PC-9 (cell line): ENCODE measurements around the gene LBX1. TPM values are rescaled to one million over a fixed set of nuclear protein-coding genes. Genes with fewer than 3 reads are reported as not detected.
A peak's percentile ranks its signal among the peaks of the same experiment; 100 is the strongest.
"Not testable (repeated sequence)": the region's sequence is repeated elsewhere in the genome, so short reads cannot be mapped to it uniquely, and the experiment has no call there.

Source experiments
- BruUV-seq: library from RNA; stranded (reverse); fragments of 400-500 nt; replicated peaks from 2 replicates; lab custom pipeline; 2021; lab: Mats Ljungman, UMichigan
- CTCF ChIA-PET: fragments of 300-600 bp; sonication (Branson Sonifier 250); formaldehyde crosslinking; loops from one replicate; lab custom pipeline; 2022; ENCODE audit warnings: antibody characterized with exemption; lab: Charles Lee
- POLR2A ChIA-PET: fragments of 300-600 bp; sonication (Branson Sonifier 250); formaldehyde crosslinking; loops from one replicate; lab custom pipeline; 2022; ENCODE audit warnings: antibody characterized with exemption; ENCODE audit not compliant: unreplicated experiment; lab: Charles Lee
- DNase-seq, 2 experiments: peaks; one replicate each; pipeline versions ENCODE4 v3.0.0 to v3.0.0-alpha.2; 2015 to 2022; ENCODE audit warnings: mixed read lengths in 1 of 2
- H2AFZ ChIP-seq: fragments of 200-600 bp; sonication (generic); 2 replicates; pipeline ENCODE4 v1.8.1; 2017; ENCODE audit warnings: antibody characterized with exemption
- H3F3A ChIP-seq: fragments of 200-600 bp; sonication (generic); 2 replicates; pipeline ENCODE4 v1.8.1; 2017; ENCODE audit warnings: antibody characterized with exemption, mild to moderate bottlenecking, low read depth; ENCODE audit not compliant: insufficient read depth
- H3K27ac ChIP-seq: fragments of 200-600 bp; sonication (generic); 2 replicates; pipeline ENCODE4 v1.6.1; 2016; ENCODE audit warnings: mixed run types
- H3K27me3 ChIP-seq: fragments of 200-600 bp; sonication (generic); 2 replicates; pipeline ENCODE4 v1.6.1; 2016; ENCODE audit warnings: low read depth, mixed run types; ENCODE audit not compliant: insufficient read depth
- H3K36me3 ChIP-seq: fragments of 200-600 bp; sonication (generic); 2 replicates; pipeline ENCODE4 v1.6.1; 2016; ENCODE audit warnings: low read depth, mixed run types
- H3K4me1 ChIP-seq: fragments of 200-600 bp; sonication (generic); replicated peaks from 2 replicates; pipeline ENCODE4 v1.6.1; 2016; ENCODE audit warnings: mixed run types; ENCODE audit not compliant: insufficient read depth
- H3K4me2 ChIP-seq: fragments of 200-600 bp; sonication (generic); 2 replicates; pipeline ENCODE4 v1.6.1; 2017; ENCODE audit warnings: mixed run types
- H3K4me3 ChIP-seq: fragments of 200-600 bp; sonication (generic); 2 replicates; pipeline ENCODE4 v1.6.1; 2016; ENCODE audit warnings: mixed run types
- H3K79me2 ChIP-seq: fragments of 200-600 bp; sonication (generic); 2 replicates; pipeline ENCODE4 v1.6.1; 2017; ENCODE audit warnings: low read depth, mixed run types
- H3K9me2 ChIP-seq: fragments of 200-600 bp; sonication (generic); 2 replicates; pipeline ENCODE4 v1.8.1; 2017; ENCODE audit warnings: mild to moderate bottlenecking; ENCODE audit not compliant: insufficient read depth
- H3K9me3 ChIP-seq: fragments of 200-600 bp; sonication (generic); 2 replicates; pipeline ENCODE4 v1.8.1; 2016; ENCODE audit warnings: low read depth; ENCODE audit not compliant: insufficient read depth
- H4K20me1 ChIP-seq: fragments of 200-600 bp; sonication (generic); 2 replicates; pipeline ENCODE4 v1.8.1; 2017; ENCODE audit not compliant: insufficient read depth
- EZH2 ChIP-seq: fragments of 200-600 bp; sonication (generic); IDR thresholded peaks from 2 replicates; pipeline ENCODE4 v1.8.0; 2017; ENCODE audit warnings: antibody characterized with exemption, low read depth
- intact Hi-C: fragments of 100-400 bp; cut with micrococcal nuclease; formaldehyde crosslinking; loops from one replicate; pipeline ENCODE4 v1.10.0; 2022; ENCODE audit not compliant: unreplicated experiment
- total RNA-seq: library from RNA; stranded (reverse); gene quantifications from 2 replicates; pipeline ENCODE4 v1.2.3, GENCODE V29; 2021
- TF ChIP-seq, protein P1 (sequence below): fragments of 200-600 bp; sonication (generic); conservative IDR thresholded peaks from 2 replicates; pipeline ENCODE4 v1.6.1; 2017; ENCODE audit warnings: mixed run types, antibody characterized with exemption, mild to moderate bottlenecking, moderate library complexity

LBX1 gene
- total RNA-seq, 1 experiment from 2014 or later: not detected

DNA sequence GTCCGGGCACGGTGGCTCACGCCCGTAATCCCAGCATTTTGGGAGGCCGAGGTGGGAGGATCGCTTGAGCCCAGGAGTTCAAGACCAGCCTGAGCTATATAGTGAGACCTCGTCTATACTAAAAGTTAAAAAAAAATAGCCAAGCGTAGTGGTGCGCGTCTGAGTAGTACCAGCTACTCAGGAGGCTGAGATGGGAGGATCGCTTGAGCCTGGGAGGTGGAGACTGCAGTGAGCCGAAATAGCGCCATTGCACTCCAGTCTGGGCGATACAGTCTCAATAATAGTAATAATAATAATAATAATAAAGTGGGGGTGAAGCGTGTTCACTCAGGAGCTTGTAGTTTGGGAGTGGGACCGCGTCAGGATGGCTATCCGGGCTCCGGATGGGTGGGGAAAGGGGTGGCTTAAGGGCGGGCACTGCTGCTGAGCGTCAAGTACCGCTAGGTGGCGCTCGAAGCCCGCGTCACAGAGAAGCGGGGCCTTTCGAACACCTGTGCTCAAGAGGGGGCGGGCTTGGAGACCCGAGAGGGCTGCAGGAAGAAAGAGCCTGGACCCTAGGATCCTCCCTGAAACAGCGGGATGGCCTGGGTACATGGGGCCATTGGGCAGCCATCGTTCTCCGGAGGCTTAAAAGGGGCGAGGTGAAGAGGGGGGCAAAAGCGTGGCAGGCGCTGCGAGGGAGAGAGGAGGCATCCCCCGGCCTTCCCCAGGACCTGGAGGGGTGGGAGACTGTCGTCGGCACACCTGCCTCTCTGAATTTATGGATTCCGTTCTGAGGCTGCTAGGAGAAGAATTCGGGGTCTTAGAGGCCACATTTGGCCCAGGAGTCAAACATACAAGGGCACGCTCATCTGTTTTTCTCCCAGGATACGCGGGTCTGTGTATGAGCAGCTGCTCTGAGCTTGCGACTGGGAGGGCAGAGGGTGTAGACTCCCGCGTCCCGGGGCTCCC, 14.5 kb downstream of the LBX1 start:
- Histone ChIP-seq H3K4me1 (0 out of 2 replicates have a peak, but pooled peaks cover 4% of the 10 kb centered on the region), H3F3A (no peaks in the 10 kb centered on the region), H4K20me1 (no peaks in the 10 kb centered on the region), H3K36me3 (no peaks in the 10 kb centered on the region), H3K79me2 (no peaks in the 10 kb centered on the region), H3K9me2 (no peaks in the 10 kb centered on the region), H3K9me3 (no peaks in the 10 kb centered on the region), H3K27me3 (peaks cover 41% of the 10 kb centered on the region), H3K4me2 (peak overlapping the region; percentile 88), H3K27ac (no peak overlapping the region), H2AFZ (no peak overlapping the region), H3K4me3 (peak overlapping the region; percentile 53; the same call in 1 of the 2 replicates)
- DNase-seq: peak in 1 of 2 experiments; percentile 49
- CTCF ChIA-PET: interaction anchor here (0.6 to 1.8 kb wide), 8 partner anchors 78 to 566 kb away, joined by 4 to 6 read pairs (median 4); no protein-coding TSS in a partner anchor
- TF ChIP-seq, protein P1, sequence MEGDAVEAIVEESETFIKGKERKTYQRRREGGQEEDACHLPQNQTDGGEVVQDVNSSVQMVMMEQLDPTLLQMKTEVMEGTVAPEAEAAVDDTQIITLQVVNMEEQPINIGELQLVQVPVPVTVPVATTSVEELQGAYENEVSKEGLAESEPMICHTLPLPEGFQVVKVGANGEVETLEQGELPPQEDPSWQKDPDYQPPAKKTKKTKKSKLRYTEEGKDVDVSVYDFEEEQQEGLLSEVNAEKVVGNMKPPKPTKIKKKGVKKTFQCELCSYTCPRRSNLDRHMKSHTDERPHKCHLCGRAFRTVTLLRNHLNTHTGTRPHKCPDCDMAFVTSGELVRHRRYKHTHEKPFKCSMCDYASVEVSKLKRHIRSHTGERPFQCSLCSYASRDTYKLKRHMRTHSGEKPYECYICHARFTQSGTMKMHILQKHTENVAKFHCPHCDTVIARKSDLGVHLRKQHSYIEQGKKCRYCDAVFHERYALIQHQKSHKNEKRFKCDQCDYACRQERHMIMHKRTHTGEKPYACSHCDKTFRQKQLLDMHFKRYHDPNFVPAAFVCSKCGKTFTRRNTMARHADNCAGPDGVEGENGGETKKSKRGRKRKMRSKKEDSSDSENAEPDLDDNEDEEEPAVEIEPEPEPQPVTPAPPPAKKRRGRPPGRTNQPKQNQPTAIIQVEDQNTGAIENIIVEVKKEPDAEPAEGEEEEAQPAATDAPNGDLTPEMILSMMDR: peak; percentile 84
- no peak for TF ChIP-seq EZH2
- no TSS peak for BruUV-seq
- intact Hi-C loops: loop anchor here (1.0 to 5.0 kb wide), 6 partner anchors 54 to 794 kb away; no protein-coding TSS in a partner anchor
- POLR2A ChIA-PET: no interaction called here

DNA sequence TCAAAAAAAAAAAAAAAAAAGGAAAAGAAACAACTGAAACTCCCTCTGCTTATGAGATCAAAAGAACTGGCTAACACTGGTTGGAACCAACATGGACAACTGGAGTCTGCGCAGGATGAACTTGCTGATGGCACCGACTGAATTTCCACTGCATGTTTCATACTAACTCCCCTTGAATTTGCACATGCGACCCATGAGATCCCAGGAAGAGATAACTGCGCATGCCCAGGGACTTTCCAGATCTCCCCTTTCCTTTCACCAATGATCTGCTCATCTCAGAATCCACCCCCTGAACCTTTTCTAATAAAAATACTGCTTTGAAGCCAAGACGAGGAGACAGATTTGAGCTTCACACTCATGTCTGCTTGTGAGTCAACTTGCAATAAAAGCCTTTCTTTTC, 20.7 kb downstream of the LBX1 start:
- H3K79me2 ChIP-seq: no peaks in the 10 kb centered on the region
- peaks cover 41% of the 10 kb centered on the region for H3K27me3 ChIP-seq
- no peak overlapping the region for H3K27ac ChIP-seq
- no peaks in the 10 kb centered on the region for H4K20me1 ChIP-seq
- DNase-seq: no peak
- H3K9me2 ChIP-seq: no peaks in the 10 kb centered on the region
- ChIA-PET CTCF (no interaction called here), POLR2A (no interaction called here)
- H3K4me2 ChIP-seq: no peak overlapping the region
- H3K36me3 ChIP-seq: no peaks in the 10 kb centered on the region
- no TSS peak for BruUV-seq
- no peaks in the 10 kb centered on the region for H3K9me3 ChIP-seq
- TF ChIP-seq, protein P1: no peak
- TF ChIP-seq EZH2: no peak
- no peaks in the 10 kb centered on the region for H3F3A ChIP-seq
- no peak overlapping the region for H2AFZ ChIP-seq
- H3K4me3 ChIP-seq: no peak overlapping the region
- intact Hi-C loops: no loop called here
- no peaks in the 10 kb centered on the region for H3K4me1 ChIP-seq

DNA sequence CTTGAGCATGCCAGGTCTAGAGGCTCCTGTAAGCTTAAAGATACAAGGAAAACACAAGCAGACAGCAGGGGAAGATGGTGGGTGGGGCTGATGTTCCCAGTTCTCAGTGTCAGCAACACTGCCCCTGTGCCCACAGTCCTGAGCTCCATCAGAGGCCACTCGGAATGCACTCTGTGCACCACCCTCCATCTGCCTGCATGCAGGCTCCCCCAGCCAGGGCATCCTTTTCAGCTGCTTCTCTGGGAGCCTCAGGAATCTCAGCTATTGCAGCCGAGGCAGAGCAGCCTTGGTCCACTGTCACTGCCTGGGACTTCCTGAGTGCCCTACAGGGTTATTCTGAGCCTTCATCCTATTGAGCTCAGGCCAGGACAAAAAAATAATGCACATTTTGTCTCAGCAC, 22.2 kb downstream of the LBX1 start:
- Histone ChIP-seq H3K36me3 (no peaks in the 10 kb centered on the region), H3K79me2 (no peaks in the 10 kb centered on the region), H3K4me2 (no peak overlapping the region), H3K4me3 (no peak overlapping the region), H3F3A (no peaks in the 10 kb centered on the region), H3K9me3 (no peaks in the 10 kb centered on the region), H3K4me1 (no peaks in the 10 kb centered on the region), H3K27me3 (peaks cover 42% of the 10 kb centered on the region), H3K27ac (no peak overlapping the region), H3K9me2 (no peaks in the 10 kb centered on the region), H4K20me1 (no peaks in the 10 kb centered on the region), H2AFZ (no peak overlapping the region)
- intact Hi-C loops: no loop called here
- POLR2A ChIA-PET: interaction anchor here (0.5 to 0.6 kb wide), 2 partner anchors 55 to 588 kb away, joined by 3 to 19 read pairs; no protein-coding TSS in a partner anchor
- TF ChIP-seq, protein P1: no peak
- TF ChIP-seq EZH2: no peak
- CTCF ChIA-PET: interaction anchor here (0.6 to 0.7 kb wide), 2 partner anchors 36 to 841 kb away, joined by 4 read pairs; no protein-coding TSS in a partner anchor
- BruUV-seq: no TSS peak
- DNase-seq: no peak

- H2AFZ ChIP-seq, H3K9me3 ChIP-seq, H3K4me2 ChIP-seq, H3K4me3 ChIP-seq, H4K20me1 ChIP-seq, H3K36me3 ChIP-seq, DNase-seq, BruUV-seq, intact Hi-C loops, H3K79me2 ChIP-seq, H3K27ac ChIP-seq, POLR2A ChIA-PET, H3K9me2 ChIP-seq, H3K4me1 ChIP-seq, H3F3A ChIP-seq, CTCF ChIA-PET: not testable (repeated sequence)
- peaks cover 25% of the 10 kb centered on the region for H3K27me3 ChIP-seq
Observed at GRCh38 chr10:101202667-101203066, 26.6 kb downstream of the LBX1 start.
